ENCODE results near the gene OR6X1. TPM values are rescaled to one million over a fixed set of nuclear protein-coding genes. Genes with fewer than 3 reads are reported as not detected.
"Not testable (repeated sequence)": the region's sequence is repeated elsewhere in the genome, so short reads cannot be mapped to it uniquely, and the experiment has no call there.

The OR6X1 gene
- total RNA-seq, 1 donor from 2014 or later = not detected

GRCh38 chr11:123729602-123730001, 24.7 kb downstream of the OR6X1 start:
- ATAC-seq (no peak), DNase-seq (no peak)
- Histone ChIP-seq H3K9me3 (peaks cover 9% of the 10 kb centered on the region), H3K4me1 (no peaks in the 10 kb centered on the region), H3K27me3 (ENCODE audit: low read depth) (no peaks in the 10 kb centered on the region), H3K36me3 (peaks cover 69% of the 10 kb centered on the region), H3K27ac (no peak overlapping the region), H3K4me3 (no peak overlapping the region)
- intact Hi-C loops (cut with DNase I) = no loop called here
- TF ChIP-seq CTCF (IDR thresholded peaks at IDR 0.05) = no peak

GRCh38 chr11:123725995-123726655, 28.2 kb downstream of the OR6X1 start:
- ATAC-seq (no peak), DNase-seq (no peak)
- peaks cover 9% of the 10 kb centered on the region for H3K9me3 ChIP-seq
- H3K4me1 ChIP-seq = no peaks in the 10 kb centered on the region
- H3K27ac ChIP-seq = no peak overlapping the region
- no peak overlapping the region for H3K4me3 ChIP-seq
- peaks cover 68% of the 10 kb centered on the region for H3K36me3 ChIP-seq
- H3K27me3 ChIP-seq (ENCODE audit: low read depth) = no peaks in the 10 kb centered on the region
- intact Hi-C loops (cut with DNase I) = no loop called here
- TF ChIP-seq CTCF (IDR thresholded peaks at IDR 0.05) = no peak

- H3K9me3 ChIP-seq = no peaks in the 10 kb centered on the region
Measured at GRCh38 chr11:123719452-123719851, 34.9 kb downstream of the OR6X1 start.

GRCh38 chr11:123718469-123718868, 35.8 kb downstream of the OR6X1 start:
- H3K9me3 ChIP-seq = no peaks in the 10 kb centered on the region
- no peak for TF ChIP-seq CTCF (IDR thresholded peaks at IDR 0.05)
- H3K27ac ChIP-seq = no peak overlapping the region
- H3K27me3 ChIP-seq (ENCODE audit: low read depth) = no peaks in the 10 kb centered on the region
- ATAC-seq (no peak), DNase-seq (no peak)
- no peaks in the 10 kb centered on the region for H3K36me3 ChIP-seq
- no peak overlapping the region for H3K4me3 ChIP-seq
- intact Hi-C loops (cut with DNase I) = no loop called here
- H3K4me1 ChIP-seq = no peaks in the 10 kb centered on the region

More at GRCh38 chr11:123719452-123719851, 34.9 kb downstream of the OR6X1 start:
- Histone ChIP-seq H3K27ac (no peak overlapping the region), H3K4me3 (no peak overlapping the region), H3K27me3 (ENCODE audit: low read depth) (no peaks in the 10 kb centered on the region), H3K36me3 (peaks cover 3% of the 10 kb centered on the region), H3K4me1 (no peaks in the 10 kb centered on the region)
- no peak for DNase-seq
- TF ChIP-seq CTCF (IDR thresholded peaks at IDR 0.05) = no peak
- ATAC-seq = no peak
- intact Hi-C loops (cut with DNase I) = no loop called here

- no peak overlapping the region for H3K4me3 ChIP-seq
- DNase-seq = no peak
- no peaks in the 10 kb centered on the region for H3K36me3 ChIP-seq
- intact Hi-C loops (cut with DNase I) = no loop called here
- no peak overlapping the region for H3K27ac ChIP-seq
- no peaks in the 10 kb centered on the region for H3K4me1 ChIP-seq
- no peak for ATAC-seq
- no peaks in the 10 kb centered on the region for H3K9me3 ChIP-seq
- no peaks in the 10 kb centered on the region for H3K27me3 ChIP-seq (ENCODE audit: low read depth)
- TF ChIP-seq CTCF (IDR thresholded peaks at IDR 0.05) = no peak
Measured at GRCh38 chr11:123718063-123718462, 36.3 kb downstream of the OR6X1 start.

- H3K36me3 ChIP-seq; ATAC-seq; intact Hi-C loops (cut with DNase I): not testable (repeated sequence)
Measured at GRCh38 chr11:123712627-123713026, 41.7 kb downstream of the OR6X1 start.

More at GRCh38 chr11:123712627-123713026, 41.7 kb downstream of the OR6X1 start:
- not testable (repeated sequence) for DNase-seq; H3K4me3 ChIP-seq; H3K4me1 ChIP-seq; H3K27ac ChIP-seq; H3K27me3 ChIP-seq (ENCODE audit: low read depth); H3K9me3 ChIP-seq

Data from lower lobe of right lung (tissue), 2 donors.